ENCODE results near the gene CPOX.

Gene CPOX

GRCh38 chr3:98594628-98595324, 1.4 kb upstream of the CPOX start:
- DNase-seq = no peak

- no peak for DNase-seq
These were observed 971 bp downstream of the CPOX start for GRCh38 chr3:98592345-98592935.

- no peak for DNase-seq
These were observed 3.9 kb downstream of the CPOX start for GRCh38 chr3:98589331-98590036.

- DNase-seq = no peak
These were observed 5.3 kb downstream of the CPOX start for GRCh38 chr3:98588065-98588464.

GRCh38 chr3:98587654-98588053, 5.8 kb downstream of the CPOX start:
- DNase-seq = no peak

- no peak for DNase-seq
These were observed 8.9 kb downstream of the CPOX start for GRCh38 chr3:98584547-98584946.

GRCh38 chr3:98583766-98584165, 9.6 kb downstream of the CPOX start:
- DNase-seq = no peak

- DNase-seq = no peak
These were observed 11.4 kb downstream of the CPOX start for GRCh38 chr3:98582042-98582441.

GRCh38 chr3:98581474-98581873, 11.9 kb downstream of the CPOX start:
- no peak for DNase-seq

GRCh38 chr3:98580401-98581386, 12.7 kb downstream of the CPOX start:
- DNase-seq = no peak

- DNase-seq = no peak
These were observed 16.1 kb downstream of the CPOX start for GRCh38 chr3:98577178-98577895.

GRCh38 chr3:98574132-98574531, 19.3 kb downstream of the CPOX start:
- DNase-seq = peak in 2 of 3 experiments; percentile 1 to 23

- peak in 1 of 3 experiments; percentile 13 for DNase-seq
These were observed 20.2 kb downstream of the CPOX start for GRCh38 chr3:98573181-98573728.

GRCh38 chr3:98568402-98568801, 25.0 kb downstream of the CPOX start:
- DNase-seq = no peak

- DNase-seq = no peak
These were observed 25.6 kb downstream of the CPOX start for GRCh38 chr3:98567666-98568270.

- DNase-seq = no peak
These were observed 27.6 kb downstream of the CPOX start for GRCh38 chr3:98565843-98566242.

- no peak for DNase-seq
These were observed 28.2 kb downstream of the CPOX start for GRCh38 chr3:98565237-98565643.

- DNase-seq = no peak
These were observed 29.0 kb downstream of the CPOX start for GRCh38 chr3:98564282-98565005.

- no peak for DNase-seq
These were observed 29.6 kb downstream of the CPOX start for GRCh38 chr3:98563661-98564281.
